Measurements from ENCODE around the gene C3orf20. TPM values are rescaled to one million over a fixed set of nuclear protein-coding genes. Genes with fewer than 3 reads are reported as not detected.

Gene C3orf20
- total RNA-seq, 1 donor from 2014 or later = 0.13 TPM

- peaks cover 6% of the 10 kb centered on the region for H3K27me3 Mint-ChIP-seq (ENCODE audit: unreplicated experiment)
- no peaks in the 10 kb centered on the region for H3K36me3 Mint-ChIP-seq (ENCODE audit: low read depth, unreplicated experiment)
- H3K4me3 Mint-ChIP-seq (ENCODE audit: unreplicated experiment) = no peak overlapping the region
- H3K4me1 Mint-ChIP-seq (ENCODE audit: unreplicated experiment) = peaks cover 14% of the 10 kb centered on the region
- no peaks in the 10 kb centered on the region for H3K9me3 Mint-ChIP-seq (ENCODE audit: unreplicated experiment)
- H3K27ac Mint-ChIP-seq (ENCODE audit: unreplicated experiment) = no peak overlapping the region
- no peak for TF ChIP-seq CTCF (IDR thresholded peaks at IDR 0.05; ENCODE audit: unreplicated experiment)
- no peak for DNase-seq (ENCODE audit: low spot score)
These were observed 110.5 kb downstream of the C3orf20 start for GRCh38 chr3:14785207-14786155.

GRCh38 chr3:14786369-14786768 lies 111.4 kb downstream of the C3orf20 start:
- Mint-ChIP-seq H3K36me3 (ENCODE audit: low read depth, unreplicated experiment) (no peaks in the 10 kb centered on the region), H3K27ac (ENCODE audit: unreplicated experiment) (no peak overlapping the region)
- DNase-seq (ENCODE audit: low spot score) = no peak

GRCh38 chr3:14787630-14788029 lies 112.7 kb downstream of the C3orf20 start:
- Mint-ChIP-seq H3K4me3 (ENCODE audit: unreplicated experiment) (no peak overlapping the region), H3K4me1 (ENCODE audit: unreplicated experiment) (peaks cover 20% of the 10 kb centered on the region), H3K27ac (ENCODE audit: unreplicated experiment) (no peak overlapping the region), H3K27me3 (ENCODE audit: unreplicated experiment) (peaks cover 4% of the 10 kb centered on the region), H3K9me3 (ENCODE audit: unreplicated experiment) (no peaks in the 10 kb centered on the region), H3K36me3 (ENCODE audit: low read depth, unreplicated experiment) (no peaks in the 10 kb centered on the region)
- DNase-seq (ENCODE audit: low spot score) = no peak
- TF ChIP-seq CTCF (IDR thresholded peaks at IDR 0.05; ENCODE audit: unreplicated experiment) = no peak

More at GRCh38 chr3:14786369-14786768, 111.4 kb downstream of the C3orf20 start:
- Mint-ChIP-seq H3K9me3 (ENCODE audit: unreplicated experiment) (no peaks in the 10 kb centered on the region), H3K4me3 (ENCODE audit: unreplicated experiment) (no peak overlapping the region), H3K4me1 (ENCODE audit: unreplicated experiment) (peaks cover 18% of the 10 kb centered on the region), H3K27me3 (ENCODE audit: unreplicated experiment) (peaks cover 6% of the 10 kb centered on the region)
- TF ChIP-seq CTCF (IDR thresholded peaks at IDR 0.05; ENCODE audit: unreplicated experiment) = no peak

- Mint-ChIP-seq H3K9me3 (ENCODE audit: unreplicated experiment) (no peaks in the 10 kb centered on the region), H3K27ac (ENCODE audit: unreplicated experiment) (no peak overlapping the region), H3K4me1 (ENCODE audit: unreplicated experiment) (peaks cover 18% of the 10 kb centered on the region), H3K4me3 (ENCODE audit: unreplicated experiment) (no peak overlapping the region), H3K36me3 (ENCODE audit: low read depth, unreplicated experiment) (no peaks in the 10 kb centered on the region), H3K27me3 (ENCODE audit: unreplicated experiment) (no peaks in the 10 kb centered on the region)
- TF ChIP-seq CTCF (IDR thresholded peaks at IDR 0.05; ENCODE audit: unreplicated experiment) = no peak
- DNase-seq (ENCODE audit: low spot score) = no peak
These were observed 113.7 kb downstream of the C3orf20 start for GRCh38 chr3:14788644-14789043.

- no peak overlapping the region for H3K27ac Mint-ChIP-seq (ENCODE audit: unreplicated experiment)
- TF ChIP-seq CTCF (IDR thresholded peaks at IDR 0.05; ENCODE audit: unreplicated experiment) = no peak
- no peaks in the 10 kb centered on the region for H3K27me3 Mint-ChIP-seq (ENCODE audit: unreplicated experiment)
- DNase-seq (ENCODE audit: low spot score) = no peak
- no peak overlapping the region for H3K4me3 Mint-ChIP-seq (ENCODE audit: unreplicated experiment)
- H3K36me3 Mint-ChIP-seq (ENCODE audit: low read depth, unreplicated experiment) = no peaks in the 10 kb centered on the region
- no peaks in the 10 kb centered on the region for H3K9me3 Mint-ChIP-seq (ENCODE audit: unreplicated experiment)
- H3K4me1 Mint-ChIP-seq (ENCODE audit: unreplicated experiment) = peaks cover 15% of the 10 kb centered on the region
These were observed 114.3 kb downstream of the C3orf20 start for GRCh38 chr3:14789221-14789620.
